ENCODE measurements around the gene CDC42. TPM values are rescaled to one million over a fixed set of nuclear protein-coding genes. Genes with fewer than 3 reads are reported as not detected.
A peak's percentile ranks its signal among the peaks of the same experiment; 100 is the strongest.

Gene CDC42
- total and polyA plus RNA-seq, 5 donors from 2014 or later: 290 to 513 (median 376) TPM

GRCh38 chr1:22124592-22125229, 72.2 kb downstream of the CDC42 start:
- no peak overlapping the region for H3K27ac ChIP-seq (ENCODE audit: insufficient read depth, low read length, poor library complexity, severe bottlenecking)
- Mint-ChIP-seq H3K9me3 (no peaks in the 10 kb centered on the region), H3K4me3 (no peak overlapping the region), H3K4me1 (peaks cover 0 to 7% (median 2%) of the 10 kb centered on the region in 4 donors), H3K27ac (peak overlapping the region in 1 of 3 donors; percentile 79), H3K36me3 (peaks cover 3% of the 10 kb centered on the region), H3K27me3 (peaks cover 3% of the 10 kb centered on the region)
- DNase-seq (no peak), ATAC-seq (ENCODE audit: low read depth in 2 of 2) (no peak)
- H3K4me3 ChIP-seq (ENCODE audit: low read depth, low read length): no peak overlapping the region
- no peaks in the 10 kb centered on the region for H3K27me3 ChIP-seq (ENCODE audit: control insufficient read depth, insufficient read depth, low read length)
- H3K4me1 ChIP-seq (ENCODE audit: control insufficient read depth, insufficient read depth, low read length, poor library complexity, severe bottlenecking): no peaks in the 10 kb centered on the region
- no peaks in the 10 kb centered on the region for H3K9me3 ChIP-seq (ENCODE audit: control insufficient read depth in 2 of 2, low read length in 2 of 2)
- H3K36me3 ChIP-seq (ENCODE audit: control insufficient read depth, insufficient read depth, low read length): peaks cover under 1% of the 10 kb centered on the region

GRCh38 chr1:22126531-22126930, 74.0 kb downstream of the CDC42 start:
- ATAC-seq (ENCODE audit: low read depth in 2 of 2): no peak
- H3K4me1 Mint-ChIP-seq: peaks cover 0 to 7% (median 0%) of the 10 kb centered on the region in 4 donors
- Histone ChIP-seq H3K36me3 (ENCODE audit: control insufficient read depth, insufficient read depth, low read length) (no peaks in the 10 kb centered on the region), H3K27ac (ENCODE audit: insufficient read depth, low read length, poor library complexity, severe bottlenecking) (no peak overlapping the region), H3K27me3 (ENCODE audit: control insufficient read depth, insufficient read depth, low read length) (no peaks in the 10 kb centered on the region), H3K4me1 (ENCODE audit: control insufficient read depth, insufficient read depth, low read length, poor library complexity, severe bottlenecking) (no peaks in the 10 kb centered on the region), H3K9me3 (ENCODE audit: control insufficient read depth in 2 of 2, low read length in 2 of 2) (no peaks in the 10 kb centered on the region), H3K4me3 (ENCODE audit: low read depth, low read length) (no peak overlapping the region)
- H3K4me3 Mint-ChIP-seq: no peak overlapping the region
- no peak overlapping the region for H3K27ac Mint-ChIP-seq
- peaks cover 4% of the 10 kb centered on the region for H3K27me3 Mint-ChIP-seq
- H3K9me3 Mint-ChIP-seq: no peaks in the 10 kb centered on the region
- no peak for DNase-seq
- peaks cover 3% of the 10 kb centered on the region for H3K36me3 Mint-ChIP-seq

GRCh38 chr1:22127248-22127647, 74.7 kb downstream of the CDC42 start:
- ATAC-seq (ENCODE audit: low read depth in 2 of 2): no peak
- H3K4me1 Mint-ChIP-seq: peaks cover 0 to 7% (median 0%) of the 10 kb centered on the region in 4 donors
- H3K27me3 Mint-ChIP-seq: peaks cover 4% of the 10 kb centered on the region
- no peaks in the 10 kb centered on the region for H3K27me3 ChIP-seq (ENCODE audit: control insufficient read depth, insufficient read depth, low read length)
- no peak overlapping the region for H3K4me3 Mint-ChIP-seq
- DNase-seq: no peak
- no peaks in the 10 kb centered on the region for H3K9me3 Mint-ChIP-seq
- H3K36me3 Mint-ChIP-seq: peaks cover 3% of the 10 kb centered on the region
- no peaks in the 10 kb centered on the region for H3K9me3 ChIP-seq (ENCODE audit: control insufficient read depth in 2 of 2, low read length in 2 of 2)
- H3K27ac Mint-ChIP-seq: no peak overlapping the region
- H3K4me1 ChIP-seq (ENCODE audit: control insufficient read depth, insufficient read depth, low read length, poor library complexity, severe bottlenecking): no peaks in the 10 kb centered on the region
- no peak overlapping the region for H3K27ac ChIP-seq (ENCODE audit: insufficient read depth, low read length, poor library complexity, severe bottlenecking)
- no peaks in the 10 kb centered on the region for H3K36me3 ChIP-seq (ENCODE audit: control insufficient read depth, insufficient read depth, low read length)
- no peak overlapping the region for H3K4me3 ChIP-seq (ENCODE audit: low read depth, low read length)

GRCh38 chr1:22127731-22128130, 75.2 kb downstream of the CDC42 start:
- Histone ChIP-seq H3K36me3 (ENCODE audit: control insufficient read depth, insufficient read depth, low read length) (no peaks in the 10 kb centered on the region), H3K4me1 (ENCODE audit: control insufficient read depth, insufficient read depth, low read length, poor library complexity, severe bottlenecking) (no peaks in the 10 kb centered on the region), H3K27me3 (ENCODE audit: control insufficient read depth, insufficient read depth, low read length) (no peaks in the 10 kb centered on the region), H3K9me3 (ENCODE audit: control insufficient read depth in 2 of 2, low read length in 2 of 2) (no peaks in the 10 kb centered on the region), H3K27ac (ENCODE audit: insufficient read depth, low read length, poor library complexity, severe bottlenecking) (no peak overlapping the region), H3K4me3 (ENCODE audit: low read depth, low read length) (no peak overlapping the region)
- peaks cover 4% of the 10 kb centered on the region for H3K27me3 Mint-ChIP-seq
- DNase-seq: no peak
- peaks cover 0 to 7% (median 0%) of the 10 kb centered on the region in 4 donors for H3K4me1 Mint-ChIP-seq
- ATAC-seq (ENCODE audit: low read depth in 2 of 2): no peak
- peaks cover 3% of the 10 kb centered on the region for H3K36me3 Mint-ChIP-seq
- H3K9me3 Mint-ChIP-seq: no peaks in the 10 kb centered on the region
- H3K27ac Mint-ChIP-seq: no peak overlapping the region
- H3K4me3 Mint-ChIP-seq: no peak overlapping the region

GRCh38 chr1:22128392-22128791, 75.9 kb downstream of the CDC42 start:
- Mint-ChIP-seq H3K27ac (no peak overlapping the region), H3K4me1 (peaks cover 0 to 7% (median 0%) of the 10 kb centered on the region in 4 donors), H3K9me3 (no peaks in the 10 kb centered on the region), H3K4me3 (no peak overlapping the region), H3K27me3 (peaks cover 4% of the 10 kb centered on the region), H3K36me3 (peaks cover 3% of the 10 kb centered on the region)
- Histone ChIP-seq H3K36me3 (ENCODE audit: control insufficient read depth, insufficient read depth, low read length) (no peaks in the 10 kb centered on the region), H3K27ac (ENCODE audit: insufficient read depth, low read length, poor library complexity, severe bottlenecking) (no peak overlapping the region), H3K9me3 (ENCODE audit: control insufficient read depth in 2 of 2, low read length in 2 of 2) (no peaks in the 10 kb centered on the region), H3K27me3 (ENCODE audit: control insufficient read depth, insufficient read depth, low read length) (no peaks in the 10 kb centered on the region), H3K4me3 (ENCODE audit: low read depth, low read length) (no peak overlapping the region), H3K4me1 (ENCODE audit: control insufficient read depth, insufficient read depth, low read length, poor library complexity, severe bottlenecking) (no peaks in the 10 kb centered on the region)
- ATAC-seq (ENCODE audit: low read depth in 2 of 2): no peak
- DNase-seq: no peak

GRCh38 chr1:22129501-22130117, 77.1 kb downstream of the CDC42 start:
- H3K27ac ChIP-seq (ENCODE audit: insufficient read depth, low read length, poor library complexity, severe bottlenecking): no peak overlapping the region
- Mint-ChIP-seq H3K27ac (no peak overlapping the region), H3K27me3 (peaks cover 4% of the 10 kb centered on the region), H3K4me1 (peaks cover 0 to 7% (median 0%) of the 10 kb centered on the region in 4 donors), H3K9me3 (no peaks in the 10 kb centered on the region), H3K36me3 (peaks cover 3% of the 10 kb centered on the region), H3K4me3 (no peak overlapping the region)
- no peaks in the 10 kb centered on the region for H3K9me3 ChIP-seq (ENCODE audit: control insufficient read depth in 2 of 2, low read length in 2 of 2)
- no peaks in the 10 kb centered on the region for H3K27me3 ChIP-seq (ENCODE audit: control insufficient read depth, insufficient read depth, low read length)
- no peaks in the 10 kb centered on the region for H3K4me1 ChIP-seq (ENCODE audit: control insufficient read depth, insufficient read depth, low read length, poor library complexity, severe bottlenecking)
- DNase-seq: no peak
- H3K4me3 ChIP-seq (ENCODE audit: low read depth, low read length): no peak overlapping the region
- no peak for ATAC-seq (ENCODE audit: low read depth in 2 of 2)
- H3K36me3 ChIP-seq (ENCODE audit: control insufficient read depth, insufficient read depth, low read length): no peaks in the 10 kb centered on the region

- ATAC-seq (ENCODE audit: low read depth in 2 of 2) (no peak), DNase-seq (no peak)
- Histone ChIP-seq H3K36me3 (ENCODE audit: control insufficient read depth, insufficient read depth, low read length) (no peaks in the 10 kb centered on the region), H3K9me3 (ENCODE audit: control insufficient read depth in 2 of 2, low read length in 2 of 2) (no peaks in the 10 kb centered on the region), H3K4me1 (ENCODE audit: control insufficient read depth, insufficient read depth, low read length, poor library complexity, severe bottlenecking) (no peaks in the 10 kb centered on the region), H3K27me3 (ENCODE audit: control insufficient read depth, insufficient read depth, low read length) (no peaks in the 10 kb centered on the region), H3K27ac (ENCODE audit: insufficient read depth, low read length, poor library complexity, severe bottlenecking) (no peak overlapping the region), H3K4me3 (ENCODE audit: low read depth, low read length) (no peak overlapping the region)
- Mint-ChIP-seq H3K27ac (no peak overlapping the region), H3K4me3 (no peak overlapping the region), H3K9me3 (no peaks in the 10 kb centered on the region), H3K36me3 (peaks cover 3% of the 10 kb centered on the region), H3K27me3 (peaks cover 4% of the 10 kb centered on the region), H3K4me1 (peaks cover 0 to 7% (median 0%) of the 10 kb centered on the region in 4 donors)
These were observed 78.6 kb downstream of the CDC42 start for GRCh38 chr1:22131062-22131461.

Measured in CD4-positive, CD25-positive, alpha-beta regulatory T cell (primary cell).